GM23338 (cell line): ENCODE results near the gene DPYSL3.

Source experiments
- EZH2 ChIP-seq: fragments of 200-600 bp; sonication (generic); IDR thresholded peaks from one replicate; pipeline ENCODE4 v1.8.0; 2017; ENCODE audit warnings: antibody characterized with exemption, mild to moderate bottlenecking, low read depth; ENCODE audit not compliant: unreplicated experiment
- EZH2phosphoT487 ChIP-seq: fragments of 200-600 bp; sonication (generic); IDR thresholded peaks from one replicate; pipeline ENCODE4 v1.8.1; 2018; ENCODE audit warnings: antibody characterized with exemption; ENCODE audit not compliant: unreplicated experiment
- ZNF331 ChIP-seq: fragments of 250-450 bp; sonication (Bioruptor Pico); IDR thresholded peaks from 2 replicates; pipeline ENCODE4 v1.5.0; 2020; ENCODE audit warnings: low read depth, mild to moderate bottlenecking, moderate library complexity
- ZNF462 ChIP-seq: fragments of 250-450 bp; sonication (Bioruptor Pico); IDR thresholded peaks from 2 replicates; pipeline ENCODE4 v1.5.0; 2020; ENCODE audit warnings: mild to moderate bottlenecking, moderate library complexity
- TF ChIP-seq, protein P1 (sequence below), 2 experiments: fragments of 200-600 bp in 1 of 2; sonication (generic) in 1 of 2; conservative IDR thresholded peaks; 2 replicates each; pipeline versions ENCODE4 v1.5.1 to v1.6.1; 2016 to 2017; ENCODE audit warnings: antibody characterized with exemption in 2 of 2, low read depth in 2 of 2, mild to moderate bottlenecking in 2 of 2, moderate library complexity in 1 of 2
- TF ChIP-seq, protein P2 (sequence below): IDR thresholded peaks from one replicate; pipeline ENCODE4 v1.6.1; 2018; ENCODE audit warnings: antibody characterized with exemption; ENCODE audit not compliant: unreplicated experiment

- TF ChIP-seq, protein P1, sequence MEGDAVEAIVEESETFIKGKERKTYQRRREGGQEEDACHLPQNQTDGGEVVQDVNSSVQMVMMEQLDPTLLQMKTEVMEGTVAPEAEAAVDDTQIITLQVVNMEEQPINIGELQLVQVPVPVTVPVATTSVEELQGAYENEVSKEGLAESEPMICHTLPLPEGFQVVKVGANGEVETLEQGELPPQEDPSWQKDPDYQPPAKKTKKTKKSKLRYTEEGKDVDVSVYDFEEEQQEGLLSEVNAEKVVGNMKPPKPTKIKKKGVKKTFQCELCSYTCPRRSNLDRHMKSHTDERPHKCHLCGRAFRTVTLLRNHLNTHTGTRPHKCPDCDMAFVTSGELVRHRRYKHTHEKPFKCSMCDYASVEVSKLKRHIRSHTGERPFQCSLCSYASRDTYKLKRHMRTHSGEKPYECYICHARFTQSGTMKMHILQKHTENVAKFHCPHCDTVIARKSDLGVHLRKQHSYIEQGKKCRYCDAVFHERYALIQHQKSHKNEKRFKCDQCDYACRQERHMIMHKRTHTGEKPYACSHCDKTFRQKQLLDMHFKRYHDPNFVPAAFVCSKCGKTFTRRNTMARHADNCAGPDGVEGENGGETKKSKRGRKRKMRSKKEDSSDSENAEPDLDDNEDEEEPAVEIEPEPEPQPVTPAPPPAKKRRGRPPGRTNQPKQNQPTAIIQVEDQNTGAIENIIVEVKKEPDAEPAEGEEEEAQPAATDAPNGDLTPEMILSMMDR (conservative IDR thresholded peaks at IDR 0.05; ENCODE audit: low read depth in 2 of 2) = no peak
- TF ChIP-seq, protein P2, sequence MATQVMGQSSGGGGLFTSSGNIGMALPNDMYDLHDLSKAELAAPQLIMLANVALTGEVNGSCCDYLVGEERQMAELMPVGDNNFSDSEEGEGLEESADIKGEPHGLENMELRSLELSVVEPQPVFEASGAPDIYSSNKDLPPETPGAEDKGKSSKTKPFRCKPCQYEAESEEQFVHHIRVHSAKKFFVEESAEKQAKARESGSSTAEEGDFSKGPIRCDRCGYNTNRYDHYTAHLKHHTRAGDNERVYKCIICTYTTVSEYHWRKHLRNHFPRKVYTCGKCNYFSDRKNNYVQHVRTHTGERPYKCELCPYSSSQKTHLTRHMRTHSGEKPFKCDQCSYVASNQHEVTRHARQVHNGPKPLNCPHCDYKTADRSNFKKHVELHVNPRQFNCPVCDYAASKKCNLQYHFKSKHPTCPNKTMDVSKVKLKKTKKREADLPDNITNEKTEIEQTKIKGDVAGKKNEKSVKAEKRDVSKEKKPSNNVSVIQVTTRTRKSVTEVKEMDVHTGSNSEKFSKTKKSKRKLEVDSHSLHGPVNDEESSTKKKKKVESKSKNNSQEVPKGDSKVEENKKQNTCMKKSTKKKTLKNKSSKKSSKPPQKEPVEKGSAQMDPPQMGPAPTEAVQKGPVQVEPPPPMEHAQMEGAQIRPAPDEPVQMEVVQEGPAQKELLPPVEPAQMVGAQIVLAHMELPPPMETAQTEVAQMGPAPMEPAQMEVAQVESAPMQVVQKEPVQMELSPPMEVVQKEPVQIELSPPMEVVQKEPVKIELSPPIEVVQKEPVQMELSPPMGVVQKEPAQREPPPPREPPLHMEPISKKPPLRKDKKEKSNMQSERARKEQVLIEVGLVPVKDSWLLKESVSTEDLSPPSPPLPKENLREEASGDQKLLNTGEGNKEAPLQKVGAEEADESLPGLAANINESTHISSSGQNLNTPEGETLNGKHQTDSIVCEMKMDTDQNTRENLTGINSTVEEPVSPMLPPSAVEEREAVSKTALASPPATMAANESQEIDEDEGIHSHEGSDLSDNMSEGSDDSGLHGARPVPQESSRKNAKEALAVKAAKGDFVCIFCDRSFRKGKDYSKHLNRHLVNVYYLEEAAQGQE = no peak
- no peak for TF ChIP-seq ZNF331 (CRISPR knock-in tag)
- TF ChIP-seq EZH2phosphoT487 = no peak
- no peak for TF ChIP-seq ZNF462 (CRISPR knock-in tag)
- TF ChIP-seq EZH2 = no peak
Observed at GRCh38 chr5:147479444-147479843, 30.4 kb downstream of the DPYSL3 start.
